GM19240 (cell line): ENCODE measurements around the gene CRY1.
"Not testable (repeated sequence)": the region's sequence is repeated elsewhere in the genome, so short reads cannot be mapped to it uniquely, and the experiment has no call there.

ENCODE experiments used
- DNase-seq: peaks from one replicate; pipeline ENCODE4 v3.0.0; 2011; ENCODE audit warnings: low spot score; ENCODE audit not compliant: insufficient read length

Gene CRY1

GRCh38 chr12:107108995-107109508, 15.7 kb upstream of the CRY1 start:
- DNase-seq: no peak

GRCh38 chr12:107108366-107108765, 15.0 kb upstream of the CRY1 start:
- DNase-seq: not testable (repeated sequence)

- no peak for DNase-seq
Measured at GRCh38 chr12:107107381-107107780, 14.0 kb upstream of the CRY1 start.

GRCh38 chr12:107106241-107107025, 13.1 kb upstream of the CRY1 start:
- no peak for DNase-seq

GRCh38 chr12:107105410-107105703, 12.0 kb upstream of the CRY1 start:
- DNase-seq: no peak

GRCh38 chr12:107103516-107103915, 10.2 kb upstream of the CRY1 start:
- no peak for DNase-seq

- DNase-seq: no peak
Measured at GRCh38 chr12:107103097-107103496, 9.7 kb upstream of the CRY1 start.

- no peak for DNase-seq
Measured at GRCh38 chr12:107102294-107102693, 8.9 kb upstream of the CRY1 start.

- no peak for DNase-seq
Measured at GRCh38 chr12:107101651-107102050, 8.3 kb upstream of the CRY1 start.

GRCh38 chr12:107099917-107100316, 6.6 kb upstream of the CRY1 start:
- no peak for DNase-seq

GRCh38 chr12:107096571-107096970, 3.2 kb upstream of the CRY1 start:
- no peak for DNase-seq

GRCh38 chr12:107094183-107094448, 767 bp upstream of the CRY1 start:
- no peak for DNase-seq

- no peak for DNase-seq
Measured at GRCh38 chr12:107092669-107093416, 506 bp downstream of the CRY1 start.

- DNase-seq: no peak
Measured at GRCh38 chr12:107091989-107092641, 1.2 kb downstream of the CRY1 start.

GRCh38 chr12:107091381-107091780, 2.0 kb downstream of the CRY1 start:
- DNase-seq: no peak

- DNase-seq: no peak
Measured at GRCh38 chr12:107090711-107091110, 2.6 kb downstream of the CRY1 start.

GRCh38 chr12:107088912-107089311, 4.4 kb downstream of the CRY1 start:
- DNase-seq: no peak

GRCh38 chr12:107086314-107086713, 7.0 kb downstream of the CRY1 start:
- DNase-seq: no peak

GRCh38 chr12:107081778-107082177, 11.6 kb downstream of the CRY1 start:
- DNase-seq: no peak

GRCh38 chr12:107080299-107080698, 13.1 kb downstream of the CRY1 start:
- DNase-seq: no peak

- no peak for DNase-seq
Measured at GRCh38 chr12:107079172-107080011, 14.0 kb downstream of the CRY1 start.

GRCh38 chr12:107073266-107073665, 20.1 kb downstream of the CRY1 start:
- DNase-seq: not testable (repeated sequence)
